Measurements from ENCODE around the gene MUC21.

- TF ChIP-seq YY1 (IDR thresholded peaks at IDR 0.05; ENCODE audit: insufficient read depth, insufficient read length) (no peak), ZNF274 (IDR thresholded peaks at IDR 0.05; ENCODE audit: low read depth, low read length) (no peak)
These were observed 47.6 kb downstream of the MUC21 start for GRCh38 chr6:31031095-31031494.
